H1 (cell line): ENCODE measurements around the gene CIITA. TPM values are rescaled to one million over a fixed set of nuclear protein-coding genes. Genes with fewer than 3 reads are reported as not detected.

Experiments used
- CTCF ChIA-PET: fragments of 300-600 bp; sonication (Branson Sonifier 250); formaldehyde crosslinking; loops from one replicate; lab custom pipeline; 2021; ENCODE audit not compliant: partially characterized antibody; lab: Charles Lee
- POLR2A ChIA-PET: fragments of 300-600 bp; sonication (Branson Sonifier 250); formaldehyde crosslinking; loops from one replicate; lab custom pipeline; 2021; ENCODE audit warnings: inconsistent platforms; ENCODE audit not compliant: partially characterized antibody; lab: Charles Lee
- DNase-seq, 2 experiments: peaks; one replicate each; pipeline versions ENCODE4 v3.0.0 to v3.0.0-alpha.2; 2010 to 2022; ENCODE audit warnings: low spot score in 2 of 2, low read depth in 1 of 2, mixed read lengths in 1 of 2
- FAIRE-seq: peaks from 2 replicates; lab custom pipeline; 2011; peaks lifted over from hg19 to GRCh38; lab: Jason Lieb, UNC
- H2AFZ ChIP-seq: 2 replicates; pipeline ENCODE4 v1.8.1; 2012; ENCODE audit warnings: low read length, inconsistent platforms
- H2AK5ac ChIP-seq: 2 replicates; pipeline ENCODE4 v1.6.1; 2013; ENCODE audit warnings: low read depth, low read length
- H2BK120ac ChIP-seq: replicated peaks from 2 replicates; pipeline ENCODE3; 2013; ENCODE audit warnings: low read depth, low read length, inconsistent platforms
- H2BK12ac ChIP-seq: 2 replicates; pipeline ENCODE4 v1.6.1; 2013; ENCODE audit warnings: low read depth, low read length
- H2BK15ac ChIP-seq: 2 replicates; pipeline ENCODE4 v1.6.1; 2013; ENCODE audit warnings: low read length
- H2BK20ac ChIP-seq: 2 replicates; pipeline ENCODE4 v1.6.1; 2013; ENCODE audit warnings: low read length
- H2BK5ac ChIP-seq: 2 replicates; pipeline ENCODE4 v1.6.1; 2013; ENCODE audit warnings: low read depth, low read length
- H3K14ac ChIP-seq: 2 replicates; pipeline ENCODE4 v1.6.1; 2013; ENCODE audit warnings: inconsistent platforms; ENCODE audit not compliant: insufficient read length
- H3K18ac ChIP-seq: 2 replicates; pipeline ENCODE4 v1.6.1; 2013; ENCODE audit warnings: low read length; ENCODE audit errors: extremely low read depth
- H3K23ac ChIP-seq: 2 replicates; pipeline ENCODE4 v1.6.1; 2013; ENCODE audit warnings: inconsistent platforms; ENCODE audit not compliant: insufficient read length
- H3K23me2 ChIP-seq: 2 replicates; pipeline ENCODE4 v1.6.1; 2013; ENCODE audit warnings: low read depth, low read length
- H3K27ac ChIP-seq: 2 replicates; pipeline ENCODE4 v1.6.1; 2011; ENCODE audit warnings: low read depth, low read length, inconsistent platforms
- H3K27me3 ChIP-seq, 4 experiments: replicated peaks in 1 of 4; 1 replicate in 1 of 4; 2 replicates in 3 of 4; pipeline versions ENCODE4 v1.6.1 to v1.8.1; 2011 to 2013; ENCODE audit warnings: low read length in 3 of 4, mild to moderate bottlenecking in 3 of 4, inconsistent platforms in 2 of 4, mixed read lengths in 2 of 4, moderate library complexity in 1 of 4; ENCODE audit not compliant: control insufficient read depth in 3 of 4, insufficient read depth in 3 of 4; ENCODE audit errors: extremely low read depth in 1 of 4
- H3K36me3 ChIP-seq, 4 experiments: 2 replicates each; pipeline versions ENCODE4 v1.6.1 to v1.8.1; 2011 to 2013; ENCODE audit warnings: mild to moderate bottlenecking in 4 of 4, low read length in 3 of 4, moderate library complexity in 2 of 4, control low read depth in 1 of 4, inconsistent platforms in 1 of 4; ENCODE audit not compliant: insufficient read depth in 4 of 4, control insufficient read depth in 2 of 4
- H3K4ac ChIP-seq: replicated peaks from 2 replicates; pipeline ENCODE3; 2013; ENCODE audit warnings: low read length, low read depth, mixed read lengths, inconsistent platforms; ENCODE audit not compliant: insufficient read length
- H3K4me1 ChIP-seq, 4 experiments: replicated peaks in 1 of 4; 1 replicate in 1 of 4; 2 replicates in 3 of 4; pipeline versions ENCODE4 v1.6.1 to v1.8.1; 2011 to 2013; ENCODE audit warnings: low read length in 3 of 4, inconsistent platforms in 2 of 4, mixed read lengths in 1 of 4; ENCODE audit not compliant: insufficient read depth in 4 of 4, control insufficient read depth in 3 of 4
- H3K4me2 ChIP-seq, 2 experiments: 2 replicates each; pipeline versions ENCODE4 v1.6.1 to v1.8.1; 2011 to 2013; ENCODE audit warnings: low read depth in 2 of 2, low read length in 2 of 2, control low read depth in 1 of 2, inconsistent platforms in 1 of 2, mild to moderate bottlenecking in 1 of 2; ENCODE audit not compliant: insufficient read depth in 1 of 2
- H3K4me3 ChIP-seq, 4 experiments: fragments of 200-600, 300-600 bp in 1 of 4; sonication (generic), shearing (Covaris generic), sonication (Bioruptor Twin) in 1 of 4; 2 replicates each; pipeline versions ENCODE4 v1.5.1 to v1.8.1; 2011 to 2016; ENCODE audit warnings: low read length in 4 of 4, low read depth in 3 of 4, control low read depth in 2 of 4, inconsistent platforms in 2 of 4, mild to moderate bottlenecking in 2 of 4, mixed read lengths in 1 of 4, moderate library complexity in 1 of 4; ENCODE audit not compliant: insufficient read depth in 2 of 4; ENCODE audit errors: extremely low read depth in 1 of 4
- H3K56ac ChIP-seq: replicated peaks from 2 replicates; pipeline ENCODE3; 2013; ENCODE audit warnings: low read depth, mild to moderate bottlenecking, mixed read lengths, low read length, inconsistent platforms; ENCODE audit not compliant: insufficient read length
- H3K79me1 ChIP-seq: 2 replicates; pipeline ENCODE4 v1.6.1; 2013; ENCODE audit warnings: low read depth, low read length, control low read depth
- H3K79me2 ChIP-seq, 2 experiments: 2 replicates each; pipeline versions ENCODE4 v1.6.1 to v1.8.1; 2012 to 2013; ENCODE audit warnings: low read length in 2 of 2, mild to moderate bottlenecking in 2 of 2, inconsistent platforms in 1 of 2; ENCODE audit not compliant: insufficient read depth in 2 of 2, control insufficient read depth in 1 of 2
- H3K9ac ChIP-seq, 4 experiments: replicated peaks in 1 of 4; 1 replicate in 1 of 4; 2 replicates in 3 of 4; pipeline versions ENCODE4 v1.6.1 to v1.8.1; 2011 to 2013; ENCODE audit warnings: low read depth in 3 of 4, low read length in 3 of 4, control low read depth in 2 of 4, mild to moderate bottlenecking in 2 of 4, moderate library complexity in 2 of 4, inconsistent platforms in 1 of 4; ENCODE audit errors: extremely low read depth in 1 of 4
- H3K9me3 ChIP-seq, 2 experiments: 2 replicates each; pipeline versions ENCODE4 v1.6.1 to v1.8.1; 2012 to 2013; ENCODE audit warnings: mild to moderate bottlenecking in 2 of 2, moderate library complexity in 2 of 2, control low read depth in 1 of 2, inconsistent platforms in 1 of 2, low read depth in 1 of 2, low read length in 1 of 2, mixed read lengths in 1 of 2; ENCODE audit not compliant: insufficient read depth in 2 of 2
- H4K20me1 ChIP-seq, 2 experiments: replicated peaks in 1 of 2; 2 replicates each; pipeline versions ENCODE3 to v1.8.1; 2011 to 2013; ENCODE audit warnings: inconsistent platforms in 2 of 2, low read length in 2 of 2, mild to moderate bottlenecking in 1 of 2; ENCODE audit not compliant: insufficient read depth in 2 of 2, control insufficient read depth in 1 of 2
- H4K5ac ChIP-seq: 2 replicates; pipeline ENCODE4 v1.6.1; 2013; ENCODE audit warnings: low read length, low read depth, mixed read lengths, inconsistent platforms; ENCODE audit not compliant: insufficient read length
- H4K8ac ChIP-seq: 2 replicates; pipeline ENCODE4 v1.8.0; 2013; ENCODE audit warnings: mild to moderate bottlenecking, moderate library complexity, low read length, inconsistent platforms; ENCODE audit not compliant: insufficient read depth; ENCODE audit errors: extremely low read depth
- H4K91ac ChIP-seq: replicated peaks from 2 replicates; pipeline ENCODE3; 2013; ENCODE audit warnings: low read length, mixed read lengths, inconsistent platforms; ENCODE audit not compliant: insufficient read length
- ATF3 ChIP-seq: IDR thresholded peaks from 2 replicates; pipeline ENCODE4 v1.6.1; 2011; ENCODE audit warnings: low read depth, mild to moderate bottlenecking, low read length; ENCODE audit not compliant: insufficient read depth
- HDAC2 ChIP-seq, 2 experiments: fragments of 300-600 bp in 1 of 2; sonication (generic) in 1 of 2; IDR thresholded peaks; 2 replicates each; pipeline ENCODE4 v1.6.1; 2011 to 2012; ENCODE audit warnings: low read depth in 2 of 2, low read length in 2 of 2, mild to moderate bottlenecking in 2 of 2, moderate library complexity in 2 of 2, borderline replicate concordance in 1 of 2, inconsistent platforms in 1 of 2
- SIX5 ChIP-seq: IDR thresholded peaks from 2 replicates; pipeline ENCODE4 v1.6.1; 2011; ENCODE audit warnings: mild to moderate bottlenecking, low read depth, low read length
- WGBS, 2 experiments: shearing (Covaris generic) in 1 of 2; methylation state at CpG; one replicate each; pipeline versions ENCODE4 v1.1.6 to v1.1.7; 2013 to 2015; ENCODE audit warnings: low lambda C conversion rate in 2 of 2, mixed read lengths in 2 of 2, inconsistent platforms in 1 of 2, low coverage in 1 of 2, missing lambda C conversion rate in 1 of 2; ENCODE audit not compliant: insufficient replicate concordance in 2 of 2, insufficient coverage in 1 of 2, insufficient read length in 1 of 2; ENCODE audit errors: extremely low coverage in 1 of 2, missing lambda C conversion rate in 1 of 2; 5-methylcytosine and 5-hydroxymethylcytosine counted together
- polyA plus RNA-seq, 7 experiments: library from polyadenylated mRNA; depleted of rRNA in 3 of 7; stranded (reverse) in 5 of 7; unstranded in 2 of 7; fragments of >200 nt in 5 of 7; fragments of 200-250 nt in 2 of 7; gene quantifications; 1 replicate in 5 of 7; 2 replicates in 1 of 7; 4 replicates in 1 of 7; pipeline versions ENCODE4 v1.2.1 to v1.2.3, GENCODE V29; 2011 to 2013; ENCODE audit warnings: missing spikeins in 2 of 7, mixed read lengths in 2 of 7
- total RNA-seq: library from RNA; stranded (reverse); fragmentation: NEBNext Ultra II Directional; extraction: Animal tissue kit (Norgen Biotek cat#: 25700); gene quantifications from 2 replicates; pipeline ENCODE4 v1.2.1, GENCODE V29; 2021

CIITA gene
- total and polyA plus RNA-seq, 2 of the 8 experiments (the other 6 are each of a cell fraction or from before 2014, with no cell fraction given) = 0.07 to 0.17 TPM

GRCh38 chr16:10880594-10881452, 3.8 kb downstream of the CIITA start:
- H3K18ac ChIP-seq = no peak overlapping the region
- DNase-seq (no peak), FAIRE-seq (no peak)
- H3K27ac ChIP-seq = no peak overlapping the region
- H3K4me3 ChIP-seq = no peak overlapping the region
- no peaks in the 10 kb centered on the region for H3K9me3 ChIP-seq
- H3K27me3 ChIP-seq = peaks cover 4 to 33% (median 28%) of the 10 kb centered on the region in 4 experiments
- no peak overlapping the region for H3K9ac ChIP-seq
- no peak overlapping the region for H2BK15ac ChIP-seq
- H4K8ac ChIP-seq = no peak overlapping the region
- no peak overlapping the region for H3K4me2 ChIP-seq
- H3K4ac ChIP-seq = no peak overlapping the region
- H2BK20ac ChIP-seq = no peak overlapping the region
- H2AK5ac ChIP-seq = no peak overlapping the region
- no peaks in the 10 kb centered on the region for H3K79me2 ChIP-seq
- H4K5ac ChIP-seq = no peak overlapping the region
- no peak overlapping the region for H3K56ac ChIP-seq
- ChIA-PET CTCF (interaction anchor here (0.9 to 1.1 kb wide), 2 partner anchors 17 to 29 kb away, joined by 3 to 6 read pairs; no protein-coding TSS in a partner anchor), POLR2A (no interaction called here)
- no peak overlapping the region for H2AFZ ChIP-seq
- H3K14ac ChIP-seq = no peak overlapping the region
- 0 out of 2 replicates have a peak, but pooled peaks cover 2% of the 10 kb centered on the region for H3K23me2 ChIP-seq
- H3K23ac ChIP-seq = no peak overlapping the region
- H3K4me1 ChIP-seq = peaks cover 0 to 9% (median 2%) of the 10 kb centered on the region in 4 experiments; a peak in 3 of 7 replicates
- no peaks in the 10 kb centered on the region for H3K79me1 ChIP-seq
- no peaks in the 10 kb centered on the region for H4K20me1 ChIP-seq
- no peaks in the 10 kb centered on the region for H3K36me3 ChIP-seq
- H2BK12ac ChIP-seq = no peak overlapping the region
- H2BK5ac ChIP-seq = no peak overlapping the region
- 85% methylated on average over 10 of the region's 10 CpGs; no CpG with 5 or more reads in 1 of the 2 experiments for WGBS, 2 experiments
- no peak overlapping the region for H4K91ac ChIP-seq
- H2BK120ac ChIP-seq = no peak overlapping the region
- TF ChIP-seq ATF3 (no peak), SIX5 (no peak), HDAC2 (IDR thresholded peaks at IDR 0.05; ENCODE audit: borderline replicate concordance in 1 of 2, low read depth in 2 of 2, low read length in 2 of 2) (no peak)
